Measurements from ENCODE around the gene CBX8.

- no peak for TF ChIP-seq POLR2A (IDR thresholded peaks at IDR 0.05; ENCODE audit: low read length)
- no peak for TF ChIP-seq GATA1 (IDR thresholded peaks at IDR 0.05; ENCODE audit: low read depth, low read length)
Measured at GRCh38 chr17:79822583-79823124, 25.8 kb upstream of the CBX8 start.

All from erythroblast (primary cell).